ENCODE measurements around the gene CORO2B.

- TF ChIP-seq YY1 (IDR thresholded peaks at IDR 0.05; ENCODE audit: insufficient read depth, insufficient read length) (no peak), SUZ12 (IDR thresholded peaks at IDR 0.05; ENCODE audit: extremely low read depth, insufficient read depth, insufficient read length) (no peak)
These were observed 194.2 kb downstream of the CORO2B start for GRCh38 chr15:68773036-68773435.

Data from NT2/D1 (cell line).